ENCODE measurements around the gene NANOS2.
A peak's percentile ranks its signal among the peaks of the same experiment; 100 is the strongest.
"Not testable (repeated sequence)": the region's sequence is repeated elsewhere in the genome, so short reads cannot be mapped to it uniquely, and the experiment has no call there.

Gene NANOS2

DNA sequence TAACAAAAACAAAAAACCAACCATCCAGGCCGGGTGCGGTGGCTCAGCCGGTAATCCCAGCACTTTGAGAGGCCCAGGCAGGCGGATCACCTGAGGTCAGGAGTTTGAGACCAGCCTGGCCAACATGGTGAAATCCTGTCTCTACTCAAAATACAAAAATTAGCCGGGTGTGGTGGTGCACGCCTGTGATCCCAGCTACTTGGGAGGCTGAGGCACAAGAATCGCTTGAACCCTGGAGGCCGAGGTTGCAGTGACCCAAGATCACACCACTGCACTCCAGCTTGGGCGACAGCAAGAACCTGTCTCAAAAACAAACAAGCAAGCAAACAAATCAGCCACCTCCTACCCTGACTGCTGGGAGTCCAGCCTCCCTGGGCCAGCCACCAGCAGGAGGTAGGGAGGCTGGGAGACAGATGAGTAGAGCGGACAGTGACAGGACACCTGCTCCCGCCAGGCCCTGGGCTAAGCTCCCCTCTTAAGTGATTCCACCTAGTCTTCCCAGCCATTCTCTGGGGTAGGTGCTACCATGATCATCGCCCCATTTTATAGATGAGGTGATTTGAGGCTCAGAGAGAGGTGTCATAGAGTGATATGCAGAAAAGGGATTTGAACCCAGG, 18.5 kb downstream of the NANOS2 start:
- not testable (repeated sequence) for DNase-seq (ENCODE audit: low read depth)

DNA sequence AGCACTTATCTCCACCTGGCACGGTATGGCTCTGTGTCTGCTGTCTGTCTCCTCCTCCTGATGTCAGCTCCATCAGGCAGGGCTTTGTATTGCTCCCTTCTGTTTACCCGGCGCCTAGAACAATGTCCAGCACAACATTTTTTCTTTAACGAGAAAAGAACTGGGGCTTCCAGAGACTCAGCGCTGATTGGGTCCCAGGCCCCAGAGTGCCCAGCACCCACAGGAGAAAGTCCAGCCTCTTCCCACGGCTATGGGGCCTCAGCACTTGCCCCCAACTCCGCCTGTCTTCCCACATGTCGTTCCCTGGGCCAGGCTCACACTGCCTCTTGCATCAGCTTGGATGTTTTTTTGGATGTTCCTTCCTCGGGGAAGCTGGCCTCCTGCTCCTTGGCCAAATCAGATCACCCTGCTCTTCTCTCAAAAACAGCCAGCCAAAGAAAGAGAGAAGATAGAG, 19.0 kb downstream of the NANOS2 start:
- no peak for DNase-seq (ENCODE audit: low read depth)

DNA sequence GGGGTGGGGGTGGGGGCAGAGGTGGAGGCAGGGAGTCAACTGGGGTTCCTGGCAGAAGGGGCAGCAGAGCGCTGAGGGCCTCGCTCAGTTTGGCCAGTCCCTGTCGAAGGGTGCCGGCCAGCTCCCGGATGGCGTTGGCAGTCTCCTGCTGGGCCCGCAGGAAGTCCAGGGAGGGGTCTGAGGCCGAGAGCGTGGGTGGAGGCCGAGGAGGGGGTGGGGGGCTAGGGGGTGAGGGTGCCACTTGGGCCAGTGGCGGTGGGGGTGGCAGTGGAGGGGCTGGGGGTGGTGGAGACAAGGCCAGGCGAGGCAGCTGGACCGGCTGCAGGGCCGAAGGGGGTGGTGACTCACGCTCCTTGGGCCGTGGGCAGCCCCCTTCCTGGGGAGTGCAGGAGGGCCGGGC, 23.7 kb downstream of the NANOS2 start:
- no peak for DNase-seq (ENCODE audit: low read depth)

DNA sequence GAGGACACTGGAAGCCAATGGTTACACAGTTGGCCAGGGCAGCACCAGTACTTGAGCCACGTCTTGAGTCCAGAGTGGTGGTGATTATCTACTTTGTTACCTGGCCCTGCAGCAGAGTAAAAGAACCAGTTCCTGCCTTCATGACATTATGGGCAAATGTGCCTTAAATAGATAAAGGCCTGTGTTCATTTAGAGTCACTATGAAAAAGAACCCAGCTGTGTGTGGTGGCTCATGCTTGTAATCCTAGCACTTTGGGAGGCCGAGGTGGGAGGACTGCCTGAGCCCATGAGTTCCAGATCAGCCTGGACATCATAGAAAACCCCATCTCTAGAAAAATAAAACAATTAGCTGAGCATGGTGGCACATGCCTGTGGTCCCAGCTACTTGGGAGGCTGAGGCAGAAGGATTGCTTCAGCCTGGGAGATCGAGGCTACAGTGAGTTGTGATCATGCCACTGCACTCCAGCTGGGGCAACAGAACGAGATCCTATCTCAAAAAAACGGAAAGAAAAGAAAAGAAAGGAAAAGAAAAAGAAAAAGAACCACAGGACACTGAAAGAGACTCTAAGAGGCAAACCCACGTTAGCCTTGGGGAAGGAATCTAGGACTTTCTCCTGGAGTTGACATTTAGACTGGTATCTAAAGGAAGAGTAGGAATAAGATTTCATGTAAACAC, 25.2 kb downstream of the NANOS2 start:
- no peak for DNase-seq (ENCODE audit: low read depth)

DNA sequence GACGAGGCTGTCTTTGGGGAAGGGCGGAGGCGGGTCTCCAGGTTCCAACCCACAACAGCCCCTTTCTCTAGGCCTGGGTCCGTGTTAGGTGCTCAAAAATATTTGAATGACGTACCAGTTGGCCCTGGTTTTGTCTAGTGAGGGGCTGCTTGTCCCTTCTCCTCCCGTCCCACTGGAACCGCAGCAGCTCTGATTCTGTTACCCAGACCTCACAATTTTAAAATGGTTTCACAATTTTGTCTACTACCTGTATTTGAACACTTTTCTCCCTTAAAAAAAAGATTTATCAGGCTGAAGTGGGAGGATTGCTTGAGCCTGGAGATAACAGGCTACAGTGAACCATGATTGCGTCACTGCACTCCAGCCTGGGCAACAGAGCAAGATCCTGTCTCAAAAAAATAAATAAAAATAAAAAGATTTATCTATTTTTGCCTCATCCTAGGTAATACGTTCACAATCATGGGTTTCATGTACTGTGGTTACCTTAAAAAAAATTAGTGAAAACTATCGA, 27.3 kb downstream of the NANOS2 start:
- DNase-seq (ENCODE audit: low read depth), result no peak

DNA sequence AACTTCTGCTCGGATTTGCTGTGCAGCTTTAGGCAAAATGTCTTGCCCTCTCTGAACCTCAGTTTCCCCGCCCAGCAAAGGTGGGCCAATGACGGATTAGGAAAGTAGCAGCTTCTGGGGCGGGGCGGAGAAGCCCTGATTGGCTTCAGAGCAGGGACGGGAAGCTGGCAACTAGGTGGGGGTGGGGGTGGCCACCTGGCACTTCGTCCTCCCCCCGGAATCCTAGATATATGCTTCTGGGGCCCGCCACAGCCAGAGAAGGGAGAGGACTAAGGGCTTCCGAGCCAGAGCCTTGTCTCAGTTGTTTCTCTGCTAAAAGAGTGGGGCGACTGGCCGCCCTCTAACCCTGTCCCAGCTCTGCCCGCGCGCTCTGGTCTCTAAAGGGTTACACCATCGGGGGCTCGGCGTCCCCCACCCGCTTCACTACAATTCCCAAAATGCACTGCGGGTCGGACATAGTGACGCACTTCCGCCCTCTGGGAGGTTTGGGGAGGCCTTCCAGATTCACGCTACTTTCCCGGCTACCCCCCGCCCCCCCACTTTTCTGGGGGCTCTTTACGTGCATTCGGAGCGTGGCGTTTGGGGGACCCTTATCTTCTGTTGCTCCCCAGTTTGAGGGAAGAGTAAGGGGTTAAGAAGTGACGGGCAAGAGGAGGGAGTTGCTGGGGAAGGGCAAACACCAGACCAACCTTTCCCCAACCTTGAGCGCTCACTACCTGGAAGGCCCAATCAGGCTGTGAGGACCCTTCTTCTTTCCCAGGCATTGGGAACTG, 28.0 kb downstream of the NANOS2 start:
- DNase-seq (ENCODE audit: low read depth), result peak; percentile 74

DNA sequence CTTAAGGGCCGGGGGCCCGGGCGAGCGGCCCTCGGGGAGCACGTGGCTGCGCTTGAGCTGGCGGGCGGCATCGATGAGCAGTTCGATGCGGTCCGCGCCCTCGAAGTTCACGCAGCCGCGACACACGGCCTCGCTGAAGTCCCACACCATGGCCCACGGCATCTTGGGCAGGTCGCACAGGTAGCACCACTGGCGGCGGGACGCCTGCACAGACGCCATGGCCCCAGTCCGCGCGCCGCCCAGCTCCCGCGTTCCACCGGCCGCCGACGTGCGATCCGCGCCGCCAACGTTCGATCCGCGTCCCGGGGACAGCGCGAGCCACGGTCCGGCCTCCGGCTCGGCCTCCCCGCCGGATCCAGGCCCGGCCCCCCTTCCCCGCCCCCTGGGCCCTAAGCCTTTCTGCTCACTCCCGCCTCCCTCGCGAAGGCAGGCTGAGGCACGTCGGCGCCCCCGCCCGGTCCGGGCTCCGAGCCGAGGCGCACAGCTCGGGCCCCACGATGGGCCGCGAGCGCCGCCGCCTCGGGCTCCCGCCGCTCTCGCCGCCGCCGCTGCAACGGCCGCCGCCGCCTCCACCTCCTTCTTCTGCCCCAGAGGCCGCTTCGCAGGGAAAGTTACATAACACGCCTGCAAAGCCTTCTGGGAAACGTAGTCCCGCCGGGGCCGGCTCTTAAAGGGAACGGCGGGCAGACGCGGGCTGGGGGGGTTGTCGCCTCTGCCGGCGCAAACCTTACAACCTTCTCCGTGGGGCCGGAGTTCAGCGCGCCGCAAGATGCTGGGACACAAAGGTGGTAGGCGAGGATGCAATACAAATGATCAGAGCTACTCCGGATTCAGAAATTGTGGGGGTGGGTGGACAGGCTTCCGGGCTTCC, 28.8 kb downstream of the NANOS2 start, which contains the start of gene IRF2BP1:
Gene IRF2BP1 (minus strand): TSS at position 586 of the 871 bp plus-strand sequence. CDS start 367 bp downstream, at position 219.
- peak; percentile 78 for DNase-seq (ENCODE audit: low read depth)

DNA sequence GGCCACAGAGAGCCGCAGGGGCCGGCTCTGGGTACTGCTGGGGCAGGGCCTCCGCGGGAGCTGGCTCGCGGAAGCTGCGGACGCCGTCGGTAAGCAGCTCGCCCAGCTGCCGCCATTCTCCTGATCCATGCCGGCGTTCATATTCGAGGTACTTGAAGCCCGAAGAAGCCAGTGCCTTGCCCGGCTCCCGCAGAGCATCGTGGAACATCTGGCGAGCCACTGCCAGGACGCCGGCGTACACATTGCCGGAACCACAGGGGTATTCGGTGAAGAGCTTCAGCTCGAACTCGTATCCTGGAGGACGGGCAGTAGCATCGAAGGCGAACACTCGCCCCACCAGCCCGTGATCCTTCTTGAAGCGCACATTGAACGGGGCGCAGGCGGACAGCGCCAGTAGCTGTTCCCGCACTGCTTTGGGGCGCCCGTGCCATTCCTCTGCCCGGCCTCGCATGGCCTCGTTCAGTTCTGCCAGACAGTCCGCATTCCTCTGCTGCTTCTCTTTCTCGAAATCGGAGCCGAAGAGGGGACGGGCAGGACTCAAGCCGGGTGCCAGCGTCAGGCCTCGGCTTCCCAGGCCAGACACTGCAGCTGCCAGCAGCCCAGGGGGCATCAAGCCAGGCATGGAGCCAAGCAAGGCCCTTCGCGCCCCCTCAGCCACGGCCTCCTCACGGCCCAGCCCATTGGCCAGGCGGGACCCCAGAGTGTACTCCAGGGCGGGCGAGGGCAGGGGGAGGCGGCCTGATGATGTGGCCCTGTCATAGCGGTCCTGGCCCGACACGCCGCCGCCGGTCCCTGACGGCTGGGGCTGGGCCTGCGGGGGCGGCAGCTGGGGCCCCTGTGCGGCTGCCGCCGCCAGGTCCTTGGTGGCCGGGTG, 29.7 kb downstream of the NANOS2 start:
- DNase-seq (ENCODE audit: low read depth), result no peak

DNA sequence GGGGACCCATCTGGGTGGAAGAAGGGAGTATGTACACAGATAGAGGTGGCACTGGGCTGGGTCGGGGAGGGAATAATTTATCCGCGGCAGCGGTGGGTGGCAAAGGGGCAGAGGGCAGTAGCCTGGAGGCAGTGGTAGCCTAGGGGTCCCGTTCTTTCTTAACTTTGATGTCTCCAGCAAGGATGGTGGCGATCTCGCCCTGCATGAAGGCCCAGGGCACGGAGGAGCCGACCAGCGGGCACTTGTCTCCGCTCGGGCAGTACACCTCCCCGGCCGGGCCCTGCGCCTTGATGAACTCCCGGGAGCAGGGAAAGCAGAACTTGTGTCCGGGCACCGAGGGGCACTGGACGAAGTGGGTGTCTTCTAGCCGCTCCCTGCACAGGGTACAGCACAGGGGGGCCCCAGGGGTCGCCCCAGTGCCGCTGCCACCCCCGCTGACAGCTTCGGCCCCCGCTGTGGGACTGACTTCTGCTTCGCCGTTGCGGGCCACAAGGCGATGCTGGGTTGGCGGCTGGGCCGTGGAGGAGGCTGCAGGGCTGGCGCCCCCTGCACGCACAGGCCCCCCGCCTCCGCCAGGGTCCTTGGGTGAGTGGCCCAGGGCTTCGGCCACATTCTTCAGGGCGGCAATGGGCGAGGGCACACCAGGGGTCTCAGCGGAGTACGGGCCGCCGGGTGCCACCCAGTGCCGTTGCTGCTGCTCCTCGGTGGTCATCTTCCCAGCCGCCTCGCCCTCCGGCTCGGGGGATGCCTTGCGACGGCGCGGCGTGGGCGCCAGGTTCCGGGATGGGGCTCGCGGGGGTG, 30.5 kb downstream of the NANOS2 start:
- DNase-seq (ENCODE audit: low read depth), result no peak

DNA sequence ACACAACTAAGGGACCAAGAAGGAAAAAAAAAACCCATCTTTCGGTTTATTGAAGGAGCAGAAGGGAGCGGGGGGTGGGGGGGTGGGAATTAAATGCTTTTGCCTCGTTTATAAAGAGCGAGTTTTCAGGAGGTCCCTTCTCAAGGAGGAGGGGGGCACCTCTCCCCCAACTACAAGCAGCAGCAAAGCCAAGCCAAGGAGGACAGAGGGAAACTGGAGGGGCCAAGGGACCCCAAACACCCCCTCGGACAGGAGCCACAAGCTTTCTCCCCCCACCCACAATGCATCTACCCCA, 31.0 kb downstream of the NANOS2 start:
- no peak for DNase-seq (ENCODE audit: low read depth)

DNA sequence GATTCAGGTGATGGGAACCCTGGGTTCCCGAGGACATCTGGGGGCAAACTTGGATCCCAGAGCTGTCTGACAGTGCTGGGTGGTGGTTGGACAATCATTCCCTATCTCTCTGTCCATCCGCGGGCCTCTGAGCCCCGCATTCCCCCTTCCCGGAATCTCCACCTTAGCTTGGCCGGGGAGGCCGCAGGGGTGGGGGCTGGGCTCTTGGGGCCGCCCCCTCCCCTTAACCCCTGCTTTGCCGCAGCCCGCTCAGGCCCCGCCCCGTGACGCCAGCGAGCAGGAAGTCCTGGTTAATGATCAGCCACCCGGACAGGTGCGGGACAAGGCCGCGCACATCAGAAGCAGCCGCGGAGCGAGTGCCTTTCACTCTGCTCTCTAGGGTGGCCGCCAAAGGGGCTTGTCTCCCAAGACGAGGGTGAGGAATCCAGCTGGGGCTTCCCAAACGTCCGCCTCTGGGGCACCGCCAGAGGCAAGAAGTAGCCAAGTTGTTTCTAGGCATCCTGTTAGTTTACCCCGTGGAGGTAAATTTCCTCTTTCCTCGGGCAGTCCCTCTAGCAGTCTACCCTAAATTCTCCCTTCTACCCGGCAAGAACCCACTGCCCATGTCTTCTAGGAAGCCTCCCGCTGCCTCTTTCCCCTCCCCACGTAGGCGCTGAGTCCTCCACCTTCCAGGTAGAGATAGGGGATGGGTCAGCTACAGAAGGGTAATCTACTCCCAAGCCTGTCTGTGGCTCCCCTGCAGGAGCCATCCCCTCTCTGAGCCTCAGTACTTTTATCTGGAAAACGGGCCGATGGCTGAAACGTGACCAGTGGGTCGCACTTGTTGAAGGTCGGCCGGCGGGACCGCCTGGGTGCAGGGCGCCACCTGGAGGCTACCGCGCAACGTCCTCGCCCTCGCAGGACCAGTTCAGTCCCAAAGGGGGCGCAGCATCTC, 31.7 kb downstream of the NANOS2 start:
- DNase-seq (ENCODE audit: low read depth), result peak; percentile 57

DNA sequence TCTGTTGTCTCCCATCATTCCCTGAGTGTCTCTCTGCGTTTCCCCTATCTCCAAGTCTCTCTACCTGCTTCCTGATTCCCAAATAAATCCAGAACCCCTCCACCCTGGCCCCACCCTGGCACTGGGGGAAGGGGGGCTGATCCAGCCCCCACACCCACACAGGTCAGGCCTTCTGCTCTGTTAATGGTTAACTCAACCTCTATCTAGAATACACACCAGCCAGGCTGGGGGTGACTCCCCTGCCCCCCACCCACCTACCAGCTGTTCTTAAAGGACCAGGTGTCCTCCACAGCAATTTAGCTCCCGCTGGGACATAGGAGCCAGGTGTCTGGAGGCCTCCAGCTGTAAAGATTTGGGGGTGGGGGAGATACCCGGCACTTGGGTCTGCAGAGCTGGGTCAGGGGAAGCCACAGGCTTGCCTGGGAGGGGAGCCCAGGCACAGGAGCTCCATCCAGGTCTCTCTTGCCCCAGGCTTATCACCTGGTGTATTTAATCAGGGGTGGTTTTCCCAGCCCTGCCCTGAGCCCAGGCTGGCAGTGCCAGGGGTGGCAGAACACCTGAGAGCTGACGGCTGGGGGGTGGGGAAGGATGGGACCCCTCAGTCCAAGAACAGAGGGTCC, 32.6 kb downstream of the NANOS2 start:
- no peak for DNase-seq (ENCODE audit: low read depth)

DNA sequence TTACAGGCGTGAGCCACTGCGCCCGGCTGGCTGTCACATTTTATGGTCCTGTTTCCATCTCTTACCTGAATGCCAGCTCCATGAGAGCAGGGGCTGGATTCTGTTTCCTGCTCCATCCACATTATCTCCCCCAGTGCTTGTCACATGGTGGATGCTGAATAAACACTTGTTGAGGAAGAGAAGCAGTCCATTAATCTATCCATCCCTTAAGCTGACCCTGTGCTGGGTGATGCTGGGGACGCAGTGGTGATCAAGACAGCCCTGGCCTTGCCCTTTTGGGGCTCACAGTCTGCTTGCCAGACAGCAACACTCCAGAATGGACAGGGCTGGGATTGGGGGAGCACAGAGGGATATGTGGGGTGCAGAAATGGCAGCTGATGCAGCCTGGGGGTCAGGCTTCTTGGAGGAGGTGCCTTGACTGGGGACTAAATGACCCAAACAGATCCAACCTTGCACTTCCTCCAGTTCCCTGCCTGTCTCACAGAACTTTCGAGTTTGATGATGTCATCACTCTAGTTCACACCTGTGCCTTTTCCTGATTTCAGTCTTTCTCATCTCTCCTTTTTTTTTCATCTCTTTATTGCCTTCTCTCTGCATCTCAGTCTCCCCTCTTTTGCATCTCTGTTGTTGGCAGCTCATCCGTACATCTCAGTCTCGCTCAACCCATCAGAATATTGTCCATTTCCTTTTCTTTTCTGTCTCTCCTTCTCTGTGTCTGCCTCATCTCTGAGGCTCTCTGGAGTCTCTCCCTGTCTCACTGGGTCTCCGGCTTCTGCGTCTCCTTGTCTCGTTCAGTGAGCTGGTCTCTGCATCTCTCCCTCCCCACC, 33.3 kb downstream of the NANOS2 start:
- DNase-seq (ENCODE audit: low read depth), result no peak

DNA sequence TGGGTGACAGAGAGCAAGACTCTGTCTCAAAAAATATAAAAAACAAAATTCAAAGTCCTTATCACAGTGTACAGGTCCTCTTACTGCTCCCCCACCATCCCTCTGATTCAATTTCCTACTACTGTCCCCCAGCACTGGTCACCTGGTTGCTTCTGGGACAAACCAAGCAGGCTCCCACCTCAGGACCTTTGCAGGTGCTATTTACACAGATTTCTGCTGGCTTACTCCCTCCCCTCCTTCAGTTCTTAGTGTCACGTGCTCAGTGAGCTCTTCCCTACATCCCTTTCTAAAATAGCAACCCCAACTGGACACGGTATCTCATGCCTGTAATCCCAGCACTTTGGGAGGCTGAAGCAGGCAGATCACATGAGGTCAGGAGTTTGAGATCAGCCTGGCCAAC, 34.6 kb downstream of the NANOS2 start:
- DNase-seq (ENCODE audit: low read depth), result no peak

DNA sequence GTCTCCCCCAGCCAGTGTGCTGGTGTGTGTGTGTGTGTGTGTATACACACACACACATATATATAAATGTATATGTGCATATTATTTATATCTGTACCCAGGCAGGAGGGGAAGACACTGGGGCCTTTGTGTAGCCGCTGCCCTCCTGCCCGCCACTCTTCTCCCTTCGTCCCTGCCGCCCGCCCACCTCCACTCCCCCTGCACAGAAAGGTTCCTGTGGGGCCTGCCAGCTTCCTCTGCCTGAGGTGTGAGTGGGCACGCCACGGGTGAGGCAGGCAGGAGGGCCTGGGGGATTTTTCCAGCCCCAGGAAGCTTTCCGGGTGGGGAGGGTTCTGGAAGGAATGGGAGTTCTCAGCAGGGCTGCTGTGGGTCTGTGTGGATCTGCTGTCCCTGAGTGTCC, 35.5 kb downstream of the NANOS2 start:
- no peak for DNase-seq (ENCODE audit: low read depth)

DNA sequence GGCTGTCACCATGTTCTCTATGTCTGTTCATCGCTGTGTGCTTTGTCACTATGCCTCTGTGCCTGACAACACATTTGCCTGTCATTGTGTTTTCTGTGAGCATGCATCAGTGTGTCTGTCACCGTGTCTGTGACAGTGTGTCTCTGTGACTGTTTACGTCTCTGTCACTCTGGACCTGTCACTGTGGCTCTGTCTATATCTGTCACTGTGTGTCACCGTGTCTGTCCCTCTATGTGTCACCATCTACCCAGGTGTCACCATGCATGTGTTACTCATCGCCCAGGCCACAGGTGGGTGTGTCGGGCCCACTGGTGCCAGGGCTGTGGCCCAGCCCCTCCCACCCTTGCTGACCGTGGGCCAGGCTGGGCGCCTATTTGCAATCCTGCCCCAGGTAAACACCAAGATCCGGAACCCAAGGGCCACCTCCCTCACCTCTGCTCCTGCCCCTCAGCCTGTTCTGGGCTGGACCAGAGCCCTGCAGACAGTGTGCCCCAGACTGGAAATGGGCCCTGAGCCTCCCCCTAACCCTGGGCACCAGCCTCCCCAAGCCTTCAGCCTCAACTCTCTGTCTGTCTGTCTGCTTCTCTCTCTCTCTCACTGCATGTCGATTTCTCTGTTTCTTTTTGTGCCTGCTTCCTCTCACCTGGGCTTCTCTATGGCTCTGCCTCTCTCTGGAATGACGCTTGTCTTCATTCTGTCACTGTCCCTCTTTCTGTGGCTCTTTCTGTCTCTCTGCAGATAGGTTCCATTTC, 36.4 kb downstream of the NANOS2 start:
- DNase-seq (ENCODE audit: low read depth), result no peak

Measured in stimulated activated CD8-positive, alpha-beta memory T cell treated with anti-CD3 and anti-CD28 coated beads, Interleukin-15, amount 100 ng/mL, for 1 hour (primary cell).